SHP77 treated with DMSO at 0.1 percent for 48 hours (cell line): Measurements from ENCODE around the gene SORL1.
"Not testable (repeated sequence)": the region's sequence is repeated elsewhere in the genome, so short reads cannot be mapped to it uniquely, and the experiment has no call there.

Source experiments
- DNase-seq: peaks from one replicate; lab custom pipeline; 2025; lab: John Stamatoyannopoulos, UW

SORL1 gene

DNA sequence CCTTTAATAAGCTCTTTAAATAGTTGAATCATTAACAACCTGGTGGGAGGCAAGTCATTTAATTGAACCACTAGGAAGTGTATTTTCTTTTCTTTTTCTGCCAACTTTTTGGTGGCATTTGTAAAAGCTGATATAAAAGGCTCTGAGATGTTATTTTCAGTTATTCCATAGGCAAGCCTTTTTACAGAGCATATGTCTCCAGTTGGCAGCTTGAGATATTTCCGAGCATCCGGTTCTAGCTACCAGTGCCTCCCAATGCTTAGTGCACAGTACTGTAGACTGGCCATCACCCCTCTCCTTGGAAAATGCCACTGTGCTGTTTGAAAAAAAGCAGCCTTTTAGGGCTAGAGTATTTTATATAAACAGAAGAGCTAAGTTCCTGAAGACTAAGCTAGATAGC is 179.3 kb downstream of the SORL1 start:
- no peak for DNase-seq

DNA sequence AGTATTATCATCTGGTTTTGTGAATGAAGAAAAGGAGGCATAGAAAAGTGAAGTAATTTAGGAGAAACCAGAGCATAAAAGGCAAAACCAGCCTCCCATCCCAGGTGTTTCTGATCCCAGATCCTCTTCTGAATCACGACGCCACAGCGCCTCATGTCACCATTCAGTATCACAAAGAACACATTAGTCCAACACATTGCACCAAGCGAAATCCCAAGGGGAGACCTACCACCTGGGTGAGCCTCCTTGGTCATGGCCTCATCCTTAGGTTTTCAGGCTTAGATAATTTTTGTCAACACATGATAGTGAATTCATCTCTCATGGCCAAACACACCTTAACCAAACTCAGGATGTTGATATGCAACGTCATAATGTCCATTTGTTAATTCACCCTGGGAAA is 182.2 kb downstream of the SORL1 start:
- no peak for DNase-seq

DNA sequence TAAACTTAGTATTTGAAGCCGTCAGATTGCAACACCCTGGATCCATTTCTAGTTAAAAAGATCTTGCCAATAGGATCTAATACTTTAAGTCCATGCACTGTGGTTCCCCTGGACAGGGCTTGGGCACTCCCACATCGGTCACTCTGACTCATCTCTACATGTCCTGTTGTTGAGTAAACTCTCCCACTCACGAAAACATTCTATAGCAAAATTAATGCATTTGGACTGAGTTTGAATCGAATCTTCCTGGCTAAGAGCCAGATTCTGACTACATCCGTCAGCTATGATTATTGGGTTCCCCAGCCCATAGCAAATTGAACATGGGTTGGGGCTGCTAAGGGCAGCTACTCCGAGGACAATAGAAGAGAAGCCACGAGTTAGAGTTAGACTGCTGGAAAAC is 182.8 kb downstream of the SORL1 start:
- DNase-seq, result no peak

DNA sequence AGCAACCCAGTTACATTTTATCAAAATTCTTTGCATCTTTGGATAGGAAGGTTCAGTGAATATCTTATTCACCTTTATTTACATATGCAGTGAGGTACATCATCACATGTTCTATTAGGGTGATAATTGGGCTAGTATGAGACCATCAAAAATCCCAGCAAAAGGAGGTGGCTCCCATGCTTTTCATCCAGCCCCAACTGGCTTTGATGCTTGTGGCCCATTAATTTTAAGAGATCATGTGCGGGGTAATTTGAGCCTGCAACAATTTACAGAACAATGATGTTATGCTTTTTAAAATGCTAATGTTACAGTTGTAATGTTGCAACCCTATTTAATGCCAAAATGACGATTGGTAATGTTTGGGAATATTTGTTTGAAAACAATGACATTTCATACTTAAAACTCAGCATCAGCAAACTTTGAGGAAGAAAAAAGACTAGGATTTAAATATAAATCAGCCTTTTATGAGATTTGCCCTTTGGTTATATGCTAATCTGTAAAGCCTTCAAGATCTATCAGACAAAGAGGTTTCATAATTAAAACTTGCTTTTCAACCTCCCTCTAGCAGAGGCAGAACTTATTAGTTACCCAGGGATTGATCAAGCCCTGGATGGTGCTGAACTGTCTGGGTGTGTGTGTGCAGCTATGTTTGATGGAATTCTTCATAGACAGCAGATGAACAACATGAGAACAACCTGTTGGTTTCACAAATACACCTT is 184.1 kb downstream of the SORL1 start:
- DNase-seq, result no peak

- DNase-seq, result no peak
These were observed 184.7 kb downstream of the SORL1 start for GRCh38 chr11:121636800-121637176.

DNA sequence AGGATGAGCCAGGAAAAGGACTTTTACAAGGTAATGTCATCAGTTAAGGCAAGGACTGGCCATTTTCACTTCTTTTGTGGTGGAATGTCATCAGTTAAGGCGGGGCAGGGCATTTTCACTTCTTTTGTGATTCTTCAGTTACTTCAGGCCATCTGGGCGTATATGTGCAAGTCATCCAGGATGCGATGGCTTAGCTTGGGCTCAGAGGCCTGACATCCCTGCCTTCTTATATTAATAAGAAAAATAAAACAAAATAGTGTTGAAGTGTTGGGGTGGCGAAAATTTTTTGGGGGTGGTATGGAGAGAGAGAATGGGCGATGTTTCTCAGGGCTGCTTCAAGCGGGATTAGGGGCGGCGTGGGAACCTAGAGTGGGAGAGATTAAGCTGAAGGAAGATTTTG is 185.5 kb downstream of the SORL1 start:
- not testable (repeated sequence) for DNase-seq

DNA sequence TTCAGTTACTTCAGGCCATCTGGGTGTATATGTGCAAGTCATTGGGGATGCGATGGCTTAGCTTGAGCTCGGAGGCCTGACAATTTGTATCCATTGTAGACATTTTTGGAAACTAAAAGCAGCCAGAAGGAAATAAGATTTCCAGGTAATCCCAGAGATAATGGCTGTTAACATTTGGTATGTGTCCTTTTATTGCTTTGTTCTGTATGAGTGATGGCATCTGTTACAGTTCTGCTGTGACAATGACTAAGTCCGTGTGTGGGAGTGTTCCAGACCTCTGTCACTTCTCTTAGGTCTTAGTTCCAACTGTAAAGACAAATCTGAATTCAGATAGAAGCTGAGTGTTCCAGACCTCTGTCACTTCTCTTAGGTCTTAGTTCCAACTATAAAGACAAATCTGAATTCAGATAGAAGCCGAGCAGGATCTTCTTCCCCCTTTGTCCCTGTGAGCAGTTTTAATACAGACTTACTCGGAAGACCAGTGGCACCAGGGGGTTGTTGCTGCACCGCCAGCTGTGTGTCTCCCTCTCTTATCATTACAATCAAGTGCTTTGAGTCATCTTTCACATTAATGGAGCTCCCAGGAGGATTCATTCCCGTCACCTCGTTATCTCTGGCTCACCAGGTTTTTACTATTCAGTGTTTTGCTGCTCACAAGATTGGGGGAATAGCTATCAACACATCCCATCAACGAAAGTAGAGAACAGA is 191.5 kb downstream of the SORL1 start:
- DNase-seq, result no peak

DNA sequence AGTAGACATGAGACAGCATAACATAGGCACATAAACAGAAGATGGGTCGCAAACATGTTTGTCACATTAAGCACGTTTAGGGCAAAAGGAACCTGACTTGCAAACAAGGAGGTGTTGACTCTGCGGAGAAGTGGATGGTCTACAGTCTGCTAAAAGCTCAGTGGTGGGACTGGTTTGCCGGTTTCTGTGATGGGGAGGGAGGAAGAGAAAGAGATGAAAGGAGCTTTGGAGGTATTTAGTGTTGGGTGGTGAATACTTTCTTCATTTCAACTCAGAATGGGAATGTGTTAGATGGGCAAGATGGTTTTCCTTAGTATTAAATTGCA is 192.0 kb downstream of the SORL1 start:
- DNase-seq, result no peak

GRCh38 chr11:121645001-121645400 is 192.9 kb downstream of the SORL1 start:
- no peak for DNase-seq

- DNase-seq, result no peak
These were observed 193.5 kb downstream of the SORL1 start for GRCh38 chr11:121645596-121645995.

DNA sequence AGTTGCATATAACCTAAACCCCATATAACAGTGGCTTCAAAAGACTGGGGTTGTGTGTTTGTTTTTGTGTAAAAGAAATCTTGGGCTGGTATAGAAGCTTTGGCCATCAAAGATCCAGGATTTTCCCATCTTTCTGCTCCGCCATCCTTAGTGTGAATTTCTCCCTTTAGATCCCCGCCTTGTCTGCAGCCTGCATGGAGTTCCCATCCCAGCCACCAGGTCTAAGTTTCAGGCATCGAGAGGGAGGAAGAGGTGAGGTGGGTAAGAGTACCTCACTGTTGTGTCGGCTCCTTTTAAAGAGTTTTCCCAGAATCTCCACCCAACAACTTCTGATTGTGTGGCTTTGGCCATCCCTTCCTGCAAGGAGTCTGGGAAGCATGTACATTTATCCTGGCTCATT is 196.2 kb downstream of the SORL1 start:
- no peak for DNase-seq

DNA sequence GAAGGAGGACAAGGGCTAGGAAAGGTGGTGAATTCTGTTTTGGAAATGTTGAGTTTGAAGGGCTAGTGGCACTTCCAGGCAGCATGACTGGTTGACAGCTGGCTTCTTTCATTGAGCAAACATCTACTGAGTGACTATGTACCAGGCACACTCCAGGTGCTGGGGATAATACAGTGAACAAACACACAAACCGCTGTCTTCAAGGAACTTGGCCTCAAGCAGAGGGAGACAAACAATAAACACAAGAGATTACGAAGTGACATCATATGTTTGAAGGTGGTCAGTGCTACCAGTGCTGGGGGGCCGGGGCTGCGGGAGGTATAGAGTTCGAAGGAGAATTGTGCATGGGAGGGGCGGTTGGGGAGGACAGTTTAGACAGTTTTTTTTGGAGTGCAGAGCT is 197.7 kb downstream of the SORL1 start:
- peak; percentile 37 for DNase-seq

DNA sequence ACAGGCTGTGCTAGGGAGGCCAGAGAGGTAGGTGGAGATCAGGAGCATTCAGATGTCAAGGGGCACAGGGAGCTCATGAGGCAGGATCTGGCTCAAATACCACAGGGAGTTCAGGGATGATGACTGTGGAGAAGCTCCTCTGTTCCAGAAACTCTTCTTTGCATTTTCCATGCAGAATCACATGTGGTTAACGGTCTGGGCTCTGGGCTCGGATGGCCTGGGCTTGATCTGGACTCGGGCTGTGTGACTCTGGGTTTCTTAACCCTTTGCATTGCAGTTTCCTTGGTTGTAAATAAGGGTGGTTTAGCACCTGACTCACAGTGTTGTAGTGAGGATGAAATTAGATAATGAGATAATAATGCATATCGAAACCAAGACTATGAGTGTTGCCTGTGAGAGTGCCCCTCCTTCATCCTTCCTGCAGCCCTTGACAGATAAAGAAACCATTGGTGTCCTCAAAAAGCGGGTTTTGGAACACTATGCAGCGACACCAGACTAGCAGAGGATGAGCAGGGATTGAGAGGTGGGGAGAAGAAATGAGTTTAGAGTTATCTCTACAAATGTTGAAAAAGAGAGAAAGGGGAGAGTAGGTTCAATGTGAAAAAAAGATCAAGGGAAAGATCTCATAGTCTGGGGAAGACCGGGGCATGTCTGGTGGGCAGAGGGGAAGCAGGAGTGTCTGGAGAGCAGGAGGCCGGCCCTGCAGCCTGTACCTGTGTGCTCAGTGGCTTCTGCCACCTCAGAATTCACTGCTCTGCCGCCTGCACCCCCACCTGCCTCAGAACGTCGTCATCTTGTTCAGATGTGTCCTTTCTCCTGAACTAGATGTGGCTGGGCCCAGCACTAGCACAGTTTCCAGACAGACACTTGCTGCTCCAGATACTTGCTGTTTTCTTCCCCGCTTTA is 198.5 kb downstream of the SORL1 start:
- DNase-seq, result no peak

DNA sequence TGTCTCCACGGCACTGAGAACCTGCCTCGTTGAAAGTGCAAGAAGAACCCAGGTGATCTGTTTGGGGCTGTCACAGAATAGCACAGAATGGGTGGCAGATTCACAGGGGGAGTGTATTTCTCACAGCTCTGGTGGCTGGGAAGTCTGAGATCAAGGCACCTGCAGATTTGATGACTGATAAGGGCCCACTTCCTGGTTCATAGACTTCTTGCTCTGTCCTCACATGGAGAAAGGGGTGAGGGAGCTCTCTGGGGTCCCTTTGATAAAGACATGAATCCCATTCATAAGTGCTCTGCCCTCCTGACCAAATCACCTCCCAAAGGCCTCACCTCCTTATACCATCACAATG is 199.1 kb downstream of the SORL1 start:
- DNase-seq, result no peak

- DNase-seq, result peak; percentile 10
These were observed 200.9 kb downstream of the SORL1 start for GRCh38 chr11:121652971-121653370.

DNA sequence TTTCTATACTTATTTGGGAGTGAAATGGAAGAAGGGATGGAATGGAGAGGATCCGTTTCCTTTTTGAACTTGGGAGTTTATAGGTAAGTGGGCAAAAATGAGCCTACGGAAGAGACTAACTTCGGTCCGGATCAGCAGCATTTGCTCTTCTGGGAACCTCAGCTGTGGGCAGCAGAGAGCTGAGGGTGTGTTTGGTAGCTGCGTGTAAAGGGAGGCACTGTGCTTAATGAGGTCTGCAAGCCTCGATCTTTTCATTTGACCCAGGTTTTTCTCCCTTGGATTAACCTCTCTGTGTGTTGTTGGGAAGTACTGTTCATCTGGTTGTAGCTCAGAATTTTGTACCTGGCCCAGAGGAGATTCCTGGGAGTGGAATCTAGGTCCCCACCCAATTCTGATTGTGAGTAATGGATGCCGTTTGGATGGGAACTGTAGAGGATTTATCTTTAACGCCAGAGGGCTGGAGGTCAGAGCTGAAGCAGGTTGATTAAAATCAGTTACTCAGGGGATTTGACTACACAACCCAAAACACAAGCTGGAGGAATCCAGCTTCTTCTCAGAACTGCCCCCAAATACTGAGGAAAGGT is 202.2 kb downstream of the SORL1 start:
- no peak for DNase-seq

DNA sequence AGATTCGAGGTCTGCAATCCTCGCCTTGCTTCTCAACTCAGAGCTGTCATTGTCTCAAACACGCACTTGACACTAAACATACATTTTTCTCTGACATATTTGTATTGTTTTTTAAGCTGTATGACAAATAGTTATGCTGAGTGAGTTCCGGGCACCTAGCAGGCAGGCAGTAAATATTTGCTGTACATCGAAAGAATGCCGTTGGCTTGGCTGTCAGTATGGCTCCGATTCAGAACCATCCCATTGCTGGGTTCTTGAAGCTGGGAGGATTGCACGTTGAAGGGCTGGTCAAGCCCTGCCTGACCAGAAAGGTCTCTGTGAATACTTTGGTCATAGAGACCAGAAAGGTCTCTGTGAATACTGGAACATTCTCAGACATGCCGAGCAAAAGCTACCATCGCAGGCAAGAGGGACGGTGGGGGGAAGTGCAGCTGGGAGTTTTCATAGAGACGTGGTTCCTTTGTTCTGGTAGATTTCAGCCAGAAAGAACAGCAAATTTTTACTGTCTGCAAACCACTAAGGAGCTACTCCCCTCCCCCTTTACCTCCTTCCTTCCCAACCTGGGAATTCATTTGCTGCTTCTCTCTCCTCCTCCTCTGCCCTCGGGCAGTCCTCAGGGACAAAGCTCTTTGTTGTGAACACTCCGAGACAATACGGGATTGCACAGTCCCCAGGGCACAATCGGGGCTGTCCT is 202.9 kb downstream of the SORL1 start:
- no peak for DNase-seq

- peak; percentile 54 for DNase-seq
These were observed 203.6 kb downstream of the SORL1 start for GRCh38 chr11:121655537-121656327.

DNA sequence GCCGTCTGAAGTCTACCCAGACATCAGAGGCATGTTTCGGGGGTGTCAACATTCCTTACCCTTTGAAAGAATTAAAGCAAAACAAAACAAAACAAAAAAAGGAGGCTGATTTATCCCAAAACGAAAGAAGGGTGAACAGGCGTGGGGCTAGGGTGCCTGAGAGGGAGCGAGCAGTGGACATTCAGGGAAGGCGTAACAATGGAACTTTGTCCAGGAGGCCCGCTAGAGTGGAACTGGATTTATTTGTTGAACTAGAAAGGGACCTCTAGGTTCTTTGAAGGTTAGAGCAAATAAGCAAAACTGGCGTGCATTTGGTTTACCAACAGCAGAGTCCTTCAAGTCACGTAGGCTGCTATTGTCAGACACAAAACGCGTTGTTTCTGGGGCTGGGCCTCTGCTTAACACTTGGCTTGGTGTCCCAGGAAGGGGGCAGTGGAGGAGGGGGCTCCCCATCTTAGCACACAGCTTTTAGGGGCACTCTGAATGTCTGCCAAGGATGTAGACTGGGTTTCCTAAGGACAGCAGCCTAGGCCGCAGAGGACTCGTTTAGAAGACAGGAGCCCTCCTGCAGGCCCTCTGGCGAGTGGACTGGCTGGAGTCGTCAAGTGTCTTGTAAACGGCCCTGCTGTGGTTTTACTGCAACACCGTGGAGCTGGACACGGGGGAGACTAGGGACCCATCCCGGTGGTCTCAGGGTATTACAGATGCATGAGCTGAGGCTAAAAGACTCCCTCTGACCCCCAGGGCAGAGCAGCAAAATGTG is 204.4 kb downstream of the SORL1 start:
- no peak for DNase-seq

DNA sequence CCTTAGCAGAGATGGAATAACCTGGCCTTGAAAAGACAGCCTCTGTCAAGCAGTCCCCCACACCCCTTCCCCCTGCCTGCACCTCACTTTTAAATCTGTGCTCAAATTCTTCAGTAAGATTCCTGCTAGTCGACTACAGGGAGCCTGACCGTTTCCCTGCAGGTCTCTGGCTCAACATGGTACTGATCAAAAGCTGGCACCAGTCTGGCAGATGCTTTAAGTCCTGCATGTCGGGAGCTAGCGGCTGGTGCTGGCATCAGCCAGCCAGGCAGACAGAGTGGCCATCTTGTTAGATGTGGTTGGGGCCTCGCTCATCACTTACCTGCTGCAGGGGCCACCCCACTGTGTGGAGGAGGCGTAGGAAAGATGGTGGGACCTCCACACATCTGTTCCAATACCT is 205.0 kb downstream of the SORL1 start:
- no peak for DNase-seq

DNA sequence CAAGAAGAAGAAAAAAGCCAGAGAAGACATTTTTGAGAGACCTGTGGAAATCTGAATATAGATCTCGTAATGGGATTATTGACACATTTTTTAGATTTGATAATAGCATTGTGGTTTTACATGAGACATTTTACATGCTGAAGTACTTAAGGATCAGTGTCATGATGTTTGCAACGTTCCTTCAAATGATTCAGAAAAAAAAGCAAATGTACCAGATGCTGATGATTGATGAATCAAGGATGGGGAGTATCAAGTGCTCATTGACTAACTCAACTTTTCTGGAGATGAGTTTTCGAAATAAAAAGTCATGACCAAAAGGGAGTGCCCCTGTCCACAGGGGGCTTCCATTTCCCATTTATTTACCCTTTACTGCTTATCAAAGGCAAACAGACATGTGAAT is 207.7 kb downstream of the SORL1 start:
- no peak for DNase-seq
